ENCODE results near the gene APLN.

- TF ChIP-seq CTCF (conservative IDR thresholded peaks at IDR 0.05), result no peak
- no peak for TF ChIP-seq ZFX (IDR thresholded peaks at IDR 0.05)
Observed at GRCh38 chrX:129659861-129660260, 5.1 kb upstream of the APLN start.

Measured in C4-2B (cell line).